ENCODE measurements around the gene MACF1. TPM values are rescaled to one million over a fixed set of nuclear protein-coding genes. Genes with fewer than 3 reads are reported as not detected.

The MACF1 gene
- total RNA-seq, 2 donors from 2014 or later: 154 to 355 TPM

DNA sequence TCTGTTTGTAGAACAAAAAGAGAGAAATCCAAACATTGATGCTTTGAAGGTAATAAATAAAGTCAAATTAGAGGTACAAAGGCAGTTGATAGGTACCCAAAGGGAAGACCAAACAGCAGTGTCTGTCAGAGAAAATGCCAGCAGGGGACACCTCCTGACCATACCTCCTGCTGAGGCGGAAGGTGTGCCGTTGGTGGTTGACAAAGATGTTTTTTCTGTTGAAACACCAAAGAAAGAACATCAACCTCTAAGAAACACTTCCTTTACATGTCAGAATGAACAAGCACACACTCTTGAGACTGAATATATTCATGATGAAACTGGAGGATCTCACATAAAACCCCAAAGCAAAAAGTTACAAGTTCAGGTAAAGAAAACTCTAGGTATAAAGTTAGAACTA lies 128.3 kb downstream of the MACF1 start:
- no peaks in the 10 kb centered on the region for H3K4me1 ChIP-seq (replicated peaks)
- WGBS: 84% methylated on average over 2 of the region's 2 CpGs
- peaks cover 0 to 4% of the 10 kb centered on the region in 2 donors for H3K36me3 ChIP-seq
- H3K9me3 ChIP-seq: no peaks in the 10 kb centered on the region
- no peak for TF ChIP-seq POLR2AphosphoS5 (IDR thresholded peaks at IDR 0.05)
- TF ChIP-seq CTCF (IDR thresholded peaks at IDR 0.05): no peak
- TF ChIP-seq POLR2A (IDR thresholded peaks at IDR 0.05): no peak
- no peak overlapping the region for H3K4me3 ChIP-seq
- DNase-seq (ENCODE audit: low spot score): no peak
- intact Hi-C loops (cut with DNase I): no loop called here
- no peak overlapping the region for H3K27ac ChIP-seq
- H3K27me3 ChIP-seq (replicated peaks; ENCODE audit: insufficient read depth): no peaks in the 10 kb centered on the region

DNA sequence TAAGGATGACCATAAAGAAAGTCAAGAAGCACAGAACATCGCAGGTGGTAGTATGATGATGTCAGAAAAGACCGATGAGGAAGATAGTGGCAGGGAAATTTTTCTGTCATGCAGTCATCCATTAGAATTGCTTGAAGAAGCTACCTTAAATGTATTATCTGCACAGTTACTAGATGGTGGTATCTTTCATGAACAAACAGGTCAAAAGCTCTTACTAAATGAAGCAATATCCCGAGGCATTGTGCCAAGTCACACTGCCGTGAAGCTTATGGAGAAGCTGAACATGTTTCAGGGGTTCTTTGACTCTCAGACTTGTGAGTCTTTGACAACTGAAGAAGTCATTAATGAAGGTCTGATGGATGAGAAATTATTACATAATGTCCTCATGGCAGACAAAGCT lies 128.8 kb downstream of the MACF1 start:
- no peaks in the 10 kb centered on the region for H3K4me1 ChIP-seq (replicated peaks)
- H3K27ac ChIP-seq: no peak overlapping the region
- no peaks in the 10 kb centered on the region for H3K27me3 ChIP-seq (replicated peaks; ENCODE audit: insufficient read depth)
- no peaks in the 10 kb centered on the region for H3K9me3 ChIP-seq
- peaks cover 0 to 4% of the 10 kb centered on the region in 2 donors for H3K36me3 ChIP-seq
- 78% methylated on average over 4 of the region's 4 CpGs for WGBS
- no peak for TF ChIP-seq POLR2A (IDR thresholded peaks at IDR 0.05)
- TF ChIP-seq POLR2AphosphoS5 (IDR thresholded peaks at IDR 0.05): no peak
- no peak for TF ChIP-seq CTCF (IDR thresholded peaks at IDR 0.05)
- no peak overlapping the region for H3K4me3 ChIP-seq
- intact Hi-C loops (cut with DNase I): no loop called here
- DNase-seq (ENCODE audit: low spot score): no peak

DNA sequence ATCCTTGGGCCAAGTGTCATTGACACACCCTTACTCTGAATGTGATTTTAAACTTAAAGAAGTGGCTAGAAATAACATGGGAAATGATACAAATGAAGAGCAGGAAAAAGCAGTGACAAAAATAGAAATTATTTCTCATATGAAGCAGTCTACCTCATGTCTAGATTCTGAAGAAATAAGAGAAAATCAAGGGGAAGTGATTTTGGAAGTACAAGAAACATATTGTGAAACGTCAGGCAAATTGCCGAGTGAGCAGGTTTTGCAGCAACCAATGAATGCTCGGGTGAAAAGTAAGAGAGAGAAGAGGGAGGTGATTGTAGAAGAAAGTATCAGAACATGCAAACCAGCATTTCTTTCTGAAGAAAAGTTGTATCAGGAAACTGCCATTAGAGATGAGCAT lies 130.7 kb downstream of the MACF1 start:
- no peak for TF ChIP-seq POLR2A (IDR thresholded peaks at IDR 0.05)
- TF ChIP-seq CTCF (IDR thresholded peaks at IDR 0.05): no peak
- no peak for TF ChIP-seq POLR2AphosphoS5 (IDR thresholded peaks at IDR 0.05)
- WGBS: 76% methylated on average over 3 of the region's 3 CpGs
- Histone ChIP-seq H3K36me3 (peaks cover 0 to 4% of the 10 kb centered on the region in 2 donors), H3K9me3 (no peaks in the 10 kb centered on the region), H3K27ac (no peak overlapping the region), H3K4me3 (no peak overlapping the region), H3K4me1 (replicated peaks) (no peaks in the 10 kb centered on the region), H3K27me3 (replicated peaks; ENCODE audit: insufficient read depth) (no peaks in the 10 kb centered on the region)
- intact Hi-C loops (cut with DNase I): no loop called here
- DNase-seq (ENCODE audit: low spot score): no peak

- no peak overlapping the region for H3K27ac ChIP-seq
- no peaks in the 10 kb centered on the region for H3K27me3 ChIP-seq (replicated peaks; ENCODE audit: insufficient read depth)
- no peak overlapping the region for H3K4me3 ChIP-seq
- WGBS: 47% methylated on average over 3 of the region's 3 CpGs
- no peak for DNase-seq (ENCODE audit: low spot score)
- no peaks in the 10 kb centered on the region for H3K9me3 ChIP-seq
- intact Hi-C loops (cut with DNase I): no loop called here
- H3K36me3 ChIP-seq: peaks cover 2 to 4% of the 10 kb centered on the region in 2 donors
- H3K4me1 ChIP-seq (replicated peaks): no peaks in the 10 kb centered on the region
- TF ChIP-seq POLR2AphosphoS5 (IDR thresholded peaks at IDR 0.05): no peak
- TF ChIP-seq CTCF (IDR thresholded peaks at IDR 0.05): no peak
- TF ChIP-seq POLR2A (IDR thresholded peaks at IDR 0.05): no peak
Measured at GRCh38 chr1:39337067-39337466, 132.6 kb downstream of the MACF1 start.

DNA sequence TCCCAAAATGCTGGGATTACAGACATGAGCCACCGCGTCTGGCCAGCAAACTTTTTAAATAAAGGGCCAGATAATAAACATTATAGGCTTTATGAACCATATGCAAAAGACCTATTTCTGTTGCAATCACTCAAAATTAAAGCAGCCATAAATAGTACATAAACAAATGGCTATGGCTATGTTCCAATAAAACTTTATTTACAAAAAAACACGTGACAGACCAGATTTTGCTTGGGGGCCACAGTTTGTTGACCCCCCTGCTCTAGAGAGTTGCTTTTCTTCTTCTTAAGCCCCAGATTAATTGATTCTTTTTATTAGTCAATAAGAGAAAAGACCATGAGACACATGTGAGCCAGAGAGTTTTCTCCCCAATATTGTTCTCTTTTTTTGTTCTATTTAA lies 138.3 kb downstream of the MACF1 start:
- H3K36me3 ChIP-seq: peaks cover 4 to 5% of the 10 kb centered on the region in 2 donors
- intact Hi-C loops (cut with DNase I): no loop called here
- 81% methylated on average over 3 of the region's 3 CpGs for WGBS

More for the DNA sequence above, 138.3 kb downstream of the MACF1 start:
- no peaks in the 10 kb centered on the region for H3K9me3 ChIP-seq
- no peaks in the 10 kb centered on the region for H3K27me3 ChIP-seq (replicated peaks; ENCODE audit: insufficient read depth)
- no peak overlapping the region for H3K27ac ChIP-seq
- DNase-seq (ENCODE audit: low spot score): no peak
- no peak overlapping the region for H3K4me3 ChIP-seq
- H3K4me1 ChIP-seq (replicated peaks): peaks cover 2% of the 10 kb centered on the region
- no peak for TF ChIP-seq POLR2A (IDR thresholded peaks at IDR 0.05)
- TF ChIP-seq CTCF (IDR thresholded peaks at IDR 0.05): no peak
- no peak for TF ChIP-seq POLR2AphosphoS5 (IDR thresholded peaks at IDR 0.05)

All from prostate gland (tissue), 2 donors.